ELR (cell line): Measurements from ENCODE around the gene PCDHGA1.
"Not testable (repeated sequence)": the region's sequence is repeated elsewhere in the genome, so short reads cannot be mapped to it uniquely, and the experiment has no call there.

Experiments used
- DNase-seq: peaks from one replicate; pipeline ENCODE4 v3.0.0-alpha.2; 2015; ENCODE audit warnings: low read depth

Gene PCDHGA1

GRCh38 chr5:141330299-141331080 lies at the start of gene PCDHGA1:
Gene PCDHGA1, plus strand, starts transcription at chr5:141330514.
- peak; percentile 74 for DNase-seq

GRCh38 chr5:141298376-141298775 lies 31.9 kb upstream of the PCDHGA1 start:
- DNase-seq, result no peak

DNA sequence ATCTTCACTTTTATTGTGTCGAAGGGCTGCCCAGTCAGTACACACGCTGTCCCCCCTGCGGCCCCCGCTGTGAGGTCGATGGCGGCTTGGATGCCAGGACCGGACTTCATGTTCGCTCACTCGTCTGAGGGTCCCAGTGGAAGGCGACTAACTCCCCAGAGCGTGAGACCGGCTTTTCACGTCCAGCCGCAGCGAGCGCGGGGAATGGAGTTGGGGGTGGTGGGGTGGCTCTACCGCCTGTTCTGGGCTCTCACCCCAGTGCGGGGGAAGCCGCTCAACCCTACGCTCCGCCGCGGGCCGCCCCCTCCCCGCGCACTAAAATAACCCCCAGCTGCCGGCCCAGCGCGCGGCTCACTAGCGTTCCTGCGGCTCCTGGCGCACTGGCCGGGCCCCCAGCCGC lies 26.6 kb upstream of the PCDHGA1 start, which contains the start of gene SLC25A2:
Gene SLC25A2, minus strand, starts transcription at position 294 of the 400 bp plus-strand sequence. Its CDS starts 184 bp downstream, at position 110.
- DNase-seq, result no peak

GRCh38 chr5:141306630-141307029 lies 23.7 kb upstream of the PCDHGA1 start:
- no peak for DNase-seq

DNA sequence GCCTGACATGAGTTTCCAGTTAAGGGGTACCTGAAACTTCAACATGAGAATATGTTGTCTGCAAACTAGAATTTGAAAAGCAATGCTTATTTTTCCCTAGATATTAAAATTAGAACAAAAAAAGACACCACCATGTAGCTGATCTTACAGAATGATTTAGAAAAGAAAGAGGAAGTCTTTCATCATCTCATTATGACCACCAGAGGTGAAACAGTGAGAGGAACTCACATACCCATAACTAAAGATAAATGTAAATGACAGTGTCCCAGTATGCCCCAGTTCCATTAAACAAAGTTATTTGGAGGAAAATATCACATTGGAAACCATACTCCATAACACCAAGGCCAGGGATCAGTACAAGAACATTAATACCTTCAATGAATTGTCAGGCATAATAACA lies 16.6 kb upstream of the PCDHGA1 start:
- DNase-seq, result no peak

DNA sequence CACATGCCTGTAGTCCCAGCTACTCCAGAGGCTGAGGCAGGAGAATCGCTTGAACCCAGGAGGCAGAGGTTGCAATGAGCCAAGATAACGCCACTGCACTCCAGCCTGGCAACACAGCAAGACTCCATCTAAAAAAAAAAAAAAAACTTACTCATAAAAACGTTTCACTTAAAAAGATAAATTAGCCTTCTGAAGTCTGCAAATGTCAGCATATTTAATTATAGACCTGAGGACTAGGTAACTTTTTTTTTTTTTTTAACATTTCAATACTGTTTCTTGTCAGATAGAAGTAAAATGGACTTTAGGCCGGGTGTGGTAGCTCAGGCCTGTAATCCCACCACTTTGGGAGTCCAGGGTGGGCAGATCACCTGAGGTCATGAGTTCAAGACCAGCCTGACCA lies 13.4 kb upstream of the PCDHGA1 start:
- not testable (repeated sequence) for DNase-seq

GRCh38 chr5:141319202-141319601 lies 11.1 kb upstream of the PCDHGA1 start:
- DNase-seq, result peak; percentile 49

- DNase-seq, result no peak
These were observed 10.6 kb upstream of the PCDHGA1 start for GRCh38 chr5:141319699-141320098.

GRCh38 chr5:141320225-141321169 lies 9.8 kb upstream of the PCDHGA1 start, which contains the start of gene TAF7:
Gene TAF7, minus strand, starts transcription at chr5:141320784. Its CDS starts 740 bp downstream, at chr5:141320044.
- DNase-seq, result peak; percentile 94

DNA sequence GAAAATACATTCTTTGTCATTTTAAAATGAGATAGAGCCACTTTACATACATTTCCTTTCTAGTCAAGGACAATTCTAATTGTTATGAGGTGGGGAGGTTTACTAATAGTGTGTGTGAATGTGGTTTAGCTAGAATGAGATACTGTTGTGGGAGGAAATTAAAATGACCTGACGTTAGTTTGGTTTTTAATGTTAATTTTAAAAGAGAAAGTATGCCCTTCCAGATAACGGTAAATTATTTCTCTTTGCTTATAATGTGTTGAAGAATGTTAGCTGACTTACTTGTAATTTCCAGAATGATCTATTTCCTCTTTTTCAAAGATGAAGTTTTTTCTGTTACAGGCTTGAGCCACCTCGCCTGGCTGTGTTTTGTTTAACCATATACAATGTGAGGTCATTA lies 8.1 kb upstream of the PCDHGA1 start:
- DNase-seq, result no peak

GRCh38 chr5:141326088-141326854 lies 4.0 kb upstream of the PCDHGA1 start:
- peak; percentile 82 for DNase-seq

GRCh38 chr5:141328231-141328630 lies 2.1 kb upstream of the PCDHGA1 start:
- no peak for DNase-seq

DNA sequence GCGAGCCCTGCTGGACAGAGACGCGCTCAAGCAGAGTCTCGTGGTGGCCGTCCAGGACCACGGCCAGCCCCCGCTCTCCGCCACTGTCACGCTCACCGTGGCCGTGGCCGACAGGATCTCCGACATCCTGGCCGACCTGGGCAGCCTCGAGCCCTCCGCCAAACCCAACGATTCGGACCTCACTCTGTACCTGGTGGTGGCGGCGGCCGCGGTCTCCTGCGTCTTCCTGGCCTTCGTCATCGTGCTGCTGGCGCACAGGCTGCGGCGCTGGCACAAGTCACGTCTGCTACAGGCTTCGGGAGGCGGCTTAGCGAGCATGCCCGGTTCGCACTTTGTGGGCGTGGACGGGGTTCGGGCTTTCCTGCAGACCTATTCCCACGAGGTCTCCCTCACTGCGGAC lies 2.3 kb downstream of the PCDHGA1 start:
- not testable (repeated sequence) for DNase-seq

DNA sequence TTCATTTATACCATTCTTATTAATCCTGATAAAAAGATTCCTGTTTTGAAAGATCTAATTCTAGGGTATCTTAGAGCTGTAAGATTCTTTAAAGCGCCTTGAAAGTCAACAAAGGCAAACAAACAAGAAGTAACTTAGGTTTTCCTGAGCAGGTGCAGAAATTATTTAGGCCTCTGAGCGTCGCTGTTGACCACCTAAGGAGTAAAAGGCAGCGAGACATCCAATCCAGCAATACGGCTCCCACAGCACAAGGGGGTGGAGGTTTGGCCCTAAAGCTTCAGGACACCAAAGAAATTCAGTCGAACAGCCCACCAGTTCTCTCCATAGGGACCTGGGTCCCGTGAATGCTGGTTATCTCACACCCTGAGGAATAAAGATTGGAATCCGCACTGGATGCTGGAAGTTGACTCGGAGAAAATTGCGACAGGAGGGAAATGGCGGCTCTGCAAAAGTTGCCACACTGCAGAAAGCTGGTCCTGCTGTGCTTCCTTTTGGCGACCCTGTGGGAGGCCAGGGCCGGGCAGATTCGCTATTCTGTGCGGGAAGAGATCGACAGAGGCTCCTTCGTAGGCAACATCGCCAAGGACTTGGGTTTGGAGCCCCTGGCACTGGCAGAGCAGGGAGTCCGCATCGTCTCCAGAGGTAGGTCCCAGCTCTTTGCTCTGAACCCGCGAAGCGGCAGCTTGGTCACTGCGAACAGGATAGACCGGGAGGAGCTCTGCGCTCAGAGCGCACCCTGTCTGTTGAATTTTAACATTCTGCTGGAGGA lies 8.4 kb downstream of the PCDHGA1 start, which contains the start of gene PCDHGA2:
Gene PCDHGA2, plus strand, starts transcription at position 223 of the 769 bp plus-strand sequence.
- DNase-seq, result peak; percentile 67

- DNase-seq, result not testable (repeated sequence)
These were observed 10.6 kb downstream of the PCDHGA1 start for GRCh38 chr5:141340781-141341354.

DNA sequence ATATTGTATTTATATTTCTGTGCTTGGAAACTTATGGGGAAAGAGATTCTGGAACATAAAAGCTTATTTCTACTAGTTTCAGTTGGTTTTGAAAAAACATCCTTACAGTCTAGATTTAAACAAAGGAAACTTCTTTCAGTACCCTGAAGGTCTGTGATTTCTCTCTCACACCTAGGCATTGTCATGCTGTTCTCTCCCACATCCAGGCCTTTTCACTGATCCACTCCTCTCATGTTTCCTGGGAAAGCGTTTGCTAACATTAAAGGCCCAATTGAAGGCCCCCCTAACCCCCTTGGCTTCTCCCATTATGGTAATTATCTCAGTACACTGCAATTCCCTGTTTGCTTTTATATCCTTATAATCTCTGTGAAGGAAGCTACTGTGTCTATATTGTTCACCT lies 12.5 kb downstream of the PCDHGA1 start:
- no peak for DNase-seq

DNA sequence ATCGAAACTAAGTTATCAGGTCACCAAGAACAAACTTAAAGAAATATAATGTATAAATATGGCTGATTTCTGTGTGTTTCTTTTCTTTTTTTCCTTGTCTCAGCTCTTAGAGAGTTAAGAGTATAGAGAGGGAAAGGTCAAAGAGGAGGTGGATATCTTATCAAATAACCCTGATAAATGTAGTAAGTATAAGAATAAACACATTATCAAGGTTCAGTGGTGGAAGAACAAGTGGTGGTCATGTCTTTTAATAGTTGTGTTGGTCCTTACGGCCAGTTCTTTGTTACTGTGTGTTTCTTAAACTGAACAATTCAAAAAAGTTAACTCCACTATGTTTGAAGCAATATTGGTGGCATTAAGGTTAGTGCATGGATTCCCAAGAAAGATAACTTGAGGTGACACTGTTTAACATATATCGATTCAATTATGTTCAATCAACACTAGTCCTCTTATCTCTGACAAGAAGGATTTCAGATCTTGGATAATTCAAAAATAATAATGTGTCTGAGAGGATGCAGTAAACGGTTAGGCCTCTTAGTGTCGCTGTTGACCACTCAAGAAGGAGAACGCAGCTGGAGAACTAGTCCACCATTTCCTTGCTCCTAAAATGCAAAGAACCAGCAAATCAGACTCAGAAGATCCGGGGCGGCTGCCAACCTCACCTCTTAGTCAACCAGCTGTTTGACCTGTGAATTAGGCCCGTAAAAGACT lies 13.1 kb downstream of the PCDHGA1 start, which contains the start of gene PCDHGA3:
Gene PCDHGA3, plus strand, starts transcription at position 588 of the 711 bp plus-strand sequence. CDS start 205 bp downstream, outside the sequence.
- DNase-seq, result peak; percentile 61

GRCh38 chr5:141343953-141344463 lies 13.7 kb downstream of the PCDHGA1 start:
- DNase-seq, result no peak

DNA sequence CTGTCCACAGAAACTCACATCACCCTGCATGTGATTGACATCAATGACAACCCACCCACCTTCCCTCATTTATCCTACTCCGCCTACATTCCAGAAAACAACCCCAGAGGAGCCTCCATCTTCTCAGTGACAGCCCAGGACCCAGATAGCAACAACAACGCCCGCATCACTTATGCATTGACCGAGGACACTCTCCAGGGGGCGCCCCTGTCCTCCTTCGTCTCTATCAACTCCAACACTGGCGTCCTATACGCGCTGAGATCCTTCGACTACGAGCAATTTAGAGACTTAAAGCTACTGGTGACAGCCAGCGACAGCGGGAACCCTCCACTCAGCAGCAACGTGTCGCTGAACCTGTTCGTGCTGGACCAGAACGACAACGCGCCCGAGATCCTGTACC lies 15.0 kb downstream of the PCDHGA1 start:
- DNase-seq, result no peak

- not testable (repeated sequence) for DNase-seq
These were observed 15.7 kb downstream of the PCDHGA1 start for GRCh38 chr5:141346017-141346416.
